HG03460 (cell line): ENCODE data around the gene KLF6.
A peak's percentile ranks its signal among the peaks of the same experiment; 100 is the strongest.

Source experiments
- ATAC-seq: cut with Tn5 transposase; IDR thresholded peaks from one replicate; pipeline ENCODE4 v1.9.1; 2021; ENCODE audit not compliant: unreplicated experiment

KLF6 gene

GRCh38 chr10:3775696-3776551 is 9.1 kb downstream of the KLF6 start:
- ATAC-seq: no peak

- ATAC-seq: no peak
Measured at GRCh38 chr10:3774814-3775695, 10.0 kb downstream of the KLF6 start.

GRCh38 chr10:3774018-3774813 is 10.8 kb downstream of the KLF6 start:
- ATAC-seq: no peak

GRCh38 chr10:3773460-3774017 is 11.5 kb downstream of the KLF6 start:
- ATAC-seq: no peak

GRCh38 chr10:3772361-3773171 is 12.4 kb downstream of the KLF6 start:
- ATAC-seq: no peak

- no peak for ATAC-seq
Measured at GRCh38 chr10:3770611-3771110, 14.3 kb downstream of the KLF6 start.

GRCh38 chr10:3769556-3769955 is 15.5 kb downstream of the KLF6 start:
- ATAC-seq: no peak

- ATAC-seq: no peak
Measured at GRCh38 chr10:3766046-3766756, 18.8 kb downstream of the KLF6 start.

- no peak for ATAC-seq
Measured at GRCh38 chr10:3765146-3765545, 19.9 kb downstream of the KLF6 start.

GRCh38 chr10:3764626-3765112 is 20.3 kb downstream of the KLF6 start:
- no peak for ATAC-seq

GRCh38 chr10:3763852-3764625 is 21.0 kb downstream of the KLF6 start:
- no peak for ATAC-seq

- ATAC-seq: no peak
Measured at GRCh38 chr10:3763035-3763456, 22.0 kb downstream of the KLF6 start.

- no peak for ATAC-seq
Measured at GRCh38 chr10:3762309-3762708, 22.7 kb downstream of the KLF6 start.

- no peak for ATAC-seq
Measured at GRCh38 chr10:3761904-3762303, 23.1 kb downstream of the KLF6 start.

- ATAC-seq: peak; percentile 38
Measured at GRCh38 chr10:3761021-3761686, 23.9 kb downstream of the KLF6 start.

- ATAC-seq: no peak
Measured at GRCh38 chr10:3760083-3760482, 24.9 kb downstream of the KLF6 start.

- ATAC-seq: no peak
Measured at GRCh38 chr10:3759397-3759796, 25.6 kb downstream of the KLF6 start.

- ATAC-seq: no peak
Measured at GRCh38 chr10:3758491-3758970, 26.5 kb downstream of the KLF6 start.
